Gastroesophageal sphincter (tissue), 3 donors: ENCODE measurements around the gene PARD3.

Source experiments
- CTCF ChIP-seq, 4 experiments: fragments of 200-600 bp in 2 of 4; fragments of 450-650 bp in 2 of 4; sonication (generic) in 1 of 4; IDR thresholded peaks; one replicate each; pipeline ENCODE4 v1.5.1; 2017 to 2019; ENCODE audit warnings: antibody characterized with exemption in 4 of 4, mild to moderate bottlenecking in 2 of 4, moderate library complexity in 2 of 4
- POLR2A ChIP-seq, 2 donors: fragments of 450-650 bp; IDR thresholded peaks; one replicate each; pipeline ENCODE4 v1.6.1; 2017; ENCODE audit warnings: antibody characterized with exemption in 2 of 2, mild to moderate bottlenecking in 2 of 2, moderate library complexity in 1 of 2
- POLR2AphosphoS5 ChIP-seq: sonication (generic); formaldehyde crosslinking; IDR thresholded peaks from one replicate; pipeline ENCODE4 v1.6.1; 2017; ENCODE audit warnings: antibody characterized with exemption

GRCh38 chr10:34249634-34250033 is 565.5 kb downstream of the PARD3 start:
- TF ChIP-seq CTCF (IDR thresholded peaks at IDR 0.05) (no peak), POLR2A (IDR thresholded peaks at IDR 0.05) (no peak), POLR2AphosphoS5 (no peak)
